GM12872 (cell line): Measurements from ENCODE around the gene TMTC2.

Source experiments
- CTCF ChIP-seq: IDR thresholded peaks from 3 replicates; pipeline ENCODE4 v1.5.1; 2011; ENCODE audit warnings: low read depth, mild to moderate bottlenecking, low read length, moderate library complexity; ENCODE audit not compliant: insufficient read depth

TMTC2 gene

DNA sequence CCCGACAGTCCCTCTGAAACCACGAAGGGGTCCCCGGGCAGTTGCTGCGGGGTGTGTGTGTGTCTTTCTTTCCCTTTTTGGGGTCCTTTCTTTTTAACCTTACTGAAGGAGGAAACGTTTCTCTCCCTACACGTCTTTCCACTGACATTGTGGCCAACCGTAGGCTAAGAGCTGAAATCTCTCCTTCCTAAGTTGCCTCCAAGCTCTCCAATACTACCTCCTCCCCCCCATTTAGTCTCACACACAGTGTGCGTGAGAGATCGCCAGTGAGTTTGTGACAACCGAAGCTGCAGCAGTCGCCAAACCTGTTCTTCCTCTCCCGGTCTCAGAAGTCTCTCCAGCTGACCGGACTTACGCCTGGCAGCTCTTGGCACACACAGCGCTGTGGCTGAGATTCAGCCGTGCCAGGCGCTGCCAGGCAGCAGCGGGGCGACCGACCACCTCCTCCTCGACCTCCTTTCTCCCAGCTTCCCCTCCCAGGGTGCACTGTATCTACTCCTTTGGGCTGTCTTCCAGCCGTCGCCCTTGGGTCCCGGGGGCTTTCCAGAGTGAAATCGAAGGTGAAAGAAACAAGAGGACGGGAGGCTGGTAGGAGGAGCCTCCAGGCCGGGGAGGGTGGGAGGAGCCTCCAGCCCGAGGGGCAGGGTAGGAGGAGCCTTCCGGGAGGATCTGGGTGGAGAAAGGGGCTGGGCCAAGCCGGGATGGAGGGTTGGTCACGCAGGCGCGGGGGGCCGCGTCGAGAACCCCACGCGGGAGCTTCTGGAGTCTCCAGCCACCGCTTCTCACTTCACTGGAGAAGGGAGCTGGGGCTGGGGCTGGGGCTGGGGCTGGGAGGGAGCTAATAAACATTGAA lies at the start of gene TMTC2:
TSS of gene TMTC2 (plus strand) at position 739 of the 853 bp plus-strand sequence.
- no peak for TF ChIP-seq CTCF

GRCh38 chr12:82638324-82638723 lies 48.4 kb upstream of the TMTC2 start:
- no peak for TF ChIP-seq CTCF

DNA sequence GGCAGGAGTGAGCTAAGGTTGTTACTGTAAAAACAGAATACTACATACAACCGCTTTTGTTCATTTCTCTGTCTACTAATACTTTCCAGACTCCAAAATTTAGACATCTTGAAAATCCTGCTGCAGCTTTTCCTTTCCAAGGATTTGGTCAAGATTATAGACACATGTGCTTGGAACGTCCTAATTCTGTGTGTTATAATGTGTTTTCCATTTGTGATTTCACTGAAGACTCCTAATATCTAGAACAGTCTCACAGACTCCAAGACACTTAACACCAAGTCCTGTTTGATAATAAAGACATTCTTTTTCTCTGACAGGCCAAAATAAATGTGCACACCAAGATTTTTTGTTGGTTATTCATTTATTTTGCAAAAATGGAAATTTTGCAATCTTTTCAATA lies 41.8 kb upstream of the TMTC2 start:
- TF ChIP-seq CTCF = no peak

DNA sequence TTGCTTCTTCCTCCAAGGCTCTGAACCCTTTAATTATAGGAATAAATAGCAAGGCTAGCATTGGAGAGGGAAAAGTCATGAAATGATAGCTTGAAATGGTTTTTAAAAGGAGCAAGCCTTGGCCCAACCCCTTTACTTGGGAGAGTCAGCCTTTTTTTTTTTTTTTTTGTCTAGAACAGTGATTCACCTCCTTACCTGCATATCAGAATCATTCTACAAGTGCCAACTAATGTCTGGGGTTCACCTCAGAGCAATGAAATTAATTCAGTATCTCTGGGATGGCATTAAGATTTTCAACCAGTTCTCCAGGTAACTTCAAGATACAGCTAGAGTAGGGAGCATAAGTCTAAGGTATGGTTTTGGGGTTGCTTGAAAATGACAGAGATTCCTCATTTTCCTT lies 41.3 kb upstream of the TMTC2 start:
- TF ChIP-seq CTCF = no peak

GRCh38 chr12:82647853-82648252 lies 38.9 kb upstream of the TMTC2 start:
- no peak; the same call in 2 of the 3 replicates for TF ChIP-seq CTCF

DNA sequence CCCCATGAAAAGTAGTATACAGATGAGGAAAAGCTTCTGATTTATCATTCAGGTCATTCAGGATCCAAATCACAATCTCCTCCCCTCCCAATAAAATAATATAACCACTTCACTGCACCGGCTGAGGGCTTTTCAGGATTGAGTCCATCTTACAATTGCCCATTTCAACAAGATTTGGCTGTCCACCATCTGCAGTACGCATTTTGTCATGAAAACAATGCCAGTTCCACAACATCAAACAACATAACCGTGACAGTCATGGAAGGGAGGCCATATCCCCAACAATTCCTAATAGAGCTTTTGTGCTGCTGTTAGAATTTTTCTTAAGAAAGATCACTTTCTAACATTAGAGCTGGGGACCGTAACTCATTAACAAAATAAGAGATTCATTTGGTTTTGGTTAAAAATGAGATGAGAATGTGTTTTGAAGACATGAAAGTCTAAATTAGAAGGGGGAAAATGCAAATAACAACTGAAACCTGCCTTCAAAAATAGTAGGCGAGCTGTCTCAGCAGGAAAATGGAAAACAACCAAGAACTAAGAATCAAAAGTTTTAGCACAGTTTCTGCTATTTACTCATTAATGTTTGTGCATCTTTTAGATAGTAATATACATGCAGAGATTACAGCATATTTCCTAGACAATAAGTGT lies 38.3 kb upstream of the TMTC2 start:
- no peak for TF ChIP-seq CTCF

GRCh38 chr12:82650627-82651337 lies 35.9 kb upstream of the TMTC2 start:
- no peak for TF ChIP-seq CTCF
